NCI-H1092 treated with DMSO at 0.1 percent for 48 hours (cell line): ENCODE measurements around the gene ACTN2.
A peak's percentile ranks its signal among the peaks of the same experiment; 100 is the strongest.
"Not testable (repeated sequence)": the region's sequence is repeated elsewhere in the genome, so short reads cannot be mapped to it uniquely, and the experiment has no call there.

Source experiments
- DNase-seq: peaks from one replicate; lab custom pipeline; 2025; lab: John Stamatoyannopoulos, UW

ACTN2 gene

GRCh38 chr1:236685917-236686814 is at the start of gene ACTN2:
TSS of gene ACTN2 (plus strand) at chr1:236686499. CDS start at chr1:236686674, 175 bp downstream.
- peak; percentile 69 for DNase-seq

- peak; percentile 79 for DNase-seq
Measured at GRCh38 chr1:236638945-236639344, 47.4 kb upstream of the ACTN2 start.

GRCh38 chr1:236639686-236640085 is 46.6 kb upstream of the ACTN2 start:
- peak; percentile 87 for DNase-seq

- DNase-seq: no peak
Measured at GRCh38 chr1:236642763-236643162, 43.5 kb upstream of the ACTN2 start.

- DNase-seq: no peak
Measured at GRCh38 chr1:236645016-236645680, 41.2 kb upstream of the ACTN2 start.

- DNase-seq: no peak
Measured at GRCh38 chr1:236654511-236654910, 31.8 kb upstream of the ACTN2 start.

GRCh38 chr1:236654957-236655356 is 31.3 kb upstream of the ACTN2 start:
- DNase-seq: no peak

- no peak for DNase-seq
Measured at GRCh38 chr1:236657398-236657797, 28.9 kb upstream of the ACTN2 start.

GRCh38 chr1:236659792-236660587 is 26.3 kb upstream of the ACTN2 start:
- DNase-seq: no peak

- no peak for DNase-seq
Measured at GRCh38 chr1:236663934-236664333, 22.4 kb upstream of the ACTN2 start.

GRCh38 chr1:236668909-236669308 is 17.4 kb upstream of the ACTN2 start:
- not testable (repeated sequence) for DNase-seq

- no peak for DNase-seq
Measured at GRCh38 chr1:236670060-236670459, 16.2 kb upstream of the ACTN2 start.

- DNase-seq: no peak
Measured at GRCh38 chr1:236673289-236673919, 12.9 kb upstream of the ACTN2 start.

GRCh38 chr1:236677641-236678235 is 8.6 kb upstream of the ACTN2 start:
- no peak for DNase-seq

- no peak for DNase-seq
Measured at GRCh38 chr1:236681219-236681618, 5.1 kb upstream of the ACTN2 start.

GRCh38 chr1:236685205-236685916 is 938 bp upstream of the ACTN2 start:
- DNase-seq: peak; percentile 75

- peak; percentile 40 for DNase-seq
Measured at GRCh38 chr1:236686815-236687160, 489 bp downstream of the ACTN2 start.

GRCh38 chr1:236687273-236687672 is 974 bp downstream of the ACTN2 start:
- DNase-seq: no peak

GRCh38 chr1:236688705-236689104 is 2.4 kb downstream of the ACTN2 start:
- no peak for DNase-seq

GRCh38 chr1:236689713-236690569 is 3.6 kb downstream of the ACTN2 start:
- DNase-seq: no peak
